Measurements from ENCODE around the gene GPRC5C. TPM values are rescaled to one million over a fixed set of nuclear protein-coding genes. Genes with fewer than 3 reads are reported as not detected.

GPRC5C gene
- total RNA-seq, 3 donors from 2014 or later, result 24.3 to 69.2 (median 40.3) TPM

- Histone ChIP-seq H3K27me3 (no peaks in the 10 kb centered on the region), H3K36me3 (no peaks in the 10 kb centered on the region), H3K9me3 (no peaks in the 10 kb centered on the region), H3K4me1 (peaks cover 5 to 16% of the 10 kb centered on the region in 2 donors), H3K4me3 (no peak overlapping the region), H3K27ac (peak overlapping the region in 1 of 2 donors; percentile 81)
- TF ChIP-seq POLR2AphosphoS5 (IDR thresholded peaks at IDR 0.05), result no peak
- TF ChIP-seq POLR2A (IDR thresholded peaks at IDR 0.05), result no peak
- TF ChIP-seq CTCF (IDR thresholded peaks at IDR 0.05), result no peak
- intact Hi-C loops (cut with DNase I; ENCODE audit: low total_unique reads), result no loop called here
- no peak for DNase-seq (ENCODE audit: low spot score in 2 of 2)
These were observed 18.3 kb downstream of the GPRC5C start for GRCh38 chr17:74450231-74450630.

GRCh38 chr17:74450925-74451403 lies 19.1 kb downstream of the GPRC5C start:
- intact Hi-C loops (cut with DNase I; ENCODE audit: low total_unique reads), result no loop called here
- no peaks in the 10 kb centered on the region for H3K9me3 ChIP-seq
- no peaks in the 10 kb centered on the region for H3K27me3 ChIP-seq
- H3K4me1 ChIP-seq, result peaks cover 5 to 16% of the 10 kb centered on the region in 2 donors
- DNase-seq (ENCODE audit: low spot score in 2 of 2), result no peak
- no peaks in the 10 kb centered on the region for H3K36me3 ChIP-seq
- TF ChIP-seq CTCF (IDR thresholded peaks at IDR 0.05), result no peak
- no peak for TF ChIP-seq POLR2AphosphoS5 (IDR thresholded peaks at IDR 0.05)
- TF ChIP-seq POLR2A (IDR thresholded peaks at IDR 0.05), result no peak
- H3K27ac ChIP-seq, result peak overlapping the region in 1 of 2 donors; percentile 81
- no peak overlapping the region for H3K4me3 ChIP-seq

- no peak overlapping the region for H3K4me3 ChIP-seq
- no peak for DNase-seq (ENCODE audit: low spot score in 2 of 2)
- no peaks in the 10 kb centered on the region for H3K36me3 ChIP-seq
- intact Hi-C loops (cut with DNase I; ENCODE audit: low total_unique reads), result no loop called here
- peaks cover 5 to 13% of the 10 kb centered on the region in 2 donors for H3K4me1 ChIP-seq
- no peaks in the 10 kb centered on the region for H3K27me3 ChIP-seq
- no peaks in the 10 kb centered on the region for H3K9me3 ChIP-seq
- no peak overlapping the region for H3K27ac ChIP-seq
- no peak for TF ChIP-seq POLR2A (IDR thresholded peaks at IDR 0.05)
These were observed 19.7 kb downstream of the GPRC5C start for GRCh38 chr17:74451557-74451956.

GRCh38 chr17:74452033-74452840 lies 20.3 kb downstream of the GPRC5C start:
- Histone ChIP-seq H3K27me3 (no peaks in the 10 kb centered on the region), H3K36me3 (no peaks in the 10 kb centered on the region), H3K4me3 (no peak overlapping the region), H3K4me1 (peaks cover 5 to 12% of the 10 kb centered on the region in 2 donors), H3K9me3 (no peaks in the 10 kb centered on the region), H3K27ac (peak overlapping the region; percentile 87 to 90)
- intact Hi-C loops (cut with DNase I; ENCODE audit: low total_unique reads), result no loop called here
- no peak for TF ChIP-seq CTCF (IDR thresholded peaks at IDR 0.05)
- no peak for TF ChIP-seq POLR2AphosphoS5 (IDR thresholded peaks at IDR 0.05)
- TF ChIP-seq POLR2A (IDR thresholded peaks at IDR 0.05), result no peak
- DNase-seq (ENCODE audit: low spot score in 2 of 2), result no peak

GRCh38 chr17:74452841-74453661 lies 21.2 kb downstream of the GPRC5C start:
- peak overlapping the region; percentile 87 to 90 for H3K27ac ChIP-seq
- peaks cover 5 to 12% of the 10 kb centered on the region in 2 donors for H3K4me1 ChIP-seq
- no peaks in the 10 kb centered on the region for H3K27me3 ChIP-seq
- DNase-seq (ENCODE audit: low spot score in 2 of 2), result no peak
- H3K9me3 ChIP-seq, result no peaks in the 10 kb centered on the region
- intact Hi-C loops (cut with DNase I; ENCODE audit: low total_unique reads), result no loop called here
- H3K4me3 ChIP-seq, result peak overlapping the region; percentile 38 to 65 (median 55)
- no peaks in the 10 kb centered on the region for H3K36me3 ChIP-seq
- TF ChIP-seq POLR2A (IDR thresholded peaks at IDR 0.05), result no peak
- no peak for TF ChIP-seq CTCF (IDR thresholded peaks at IDR 0.05)
- no peak for TF ChIP-seq POLR2AphosphoS5 (IDR thresholded peaks at IDR 0.05)
